ENCODE data around the gene ARHGAP26.

ARHGAP26 gene

GRCh38 chr5:143045062-143045461, 274.9 kb downstream of the ARHGAP26 start:
- no peak for TF ChIP-seq CTCF (IDR thresholded peaks at IDR 0.05)

GRCh38 chr5:143046314-143046713, 276.1 kb downstream of the ARHGAP26 start:
- TF ChIP-seq CTCF (IDR thresholded peaks at IDR 0.05), result no peak

- no peak for TF ChIP-seq CTCF (IDR thresholded peaks at IDR 0.05)
Measured at GRCh38 chr5:143047091-143047490, 276.9 kb downstream of the ARHGAP26 start.

GRCh38 chr5:143050183-143050582, 280.0 kb downstream of the ARHGAP26 start:
- no peak for TF ChIP-seq CTCF (IDR thresholded peaks at IDR 0.05)

- TF ChIP-seq CTCF (IDR thresholded peaks at IDR 0.05), result no peak
Measured at GRCh38 chr5:143051244-143052058, 281.3 kb downstream of the ARHGAP26 start.

GRCh38 chr5:143052967-143053682, 282.9 kb downstream of the ARHGAP26 start:
- no peak for TF ChIP-seq CTCF (IDR thresholded peaks at IDR 0.05)

GRCh38 chr5:143053780-143054179, 283.6 kb downstream of the ARHGAP26 start:
- TF ChIP-seq CTCF (IDR thresholded peaks at IDR 0.05), result no peak
